HK-2 (cell line): ENCODE data around the gene PMM1.
A peak's percentile ranks its signal among the peaks of the same experiment; 100 is the strongest.

ENCODE experiments used
- DNase-seq: peaks from one replicate; pipeline ENCODE4 v3.0.0-alpha.2; 2018; ENCODE audit not compliant: unreplicated experiment

Gene PMM1

DNA sequence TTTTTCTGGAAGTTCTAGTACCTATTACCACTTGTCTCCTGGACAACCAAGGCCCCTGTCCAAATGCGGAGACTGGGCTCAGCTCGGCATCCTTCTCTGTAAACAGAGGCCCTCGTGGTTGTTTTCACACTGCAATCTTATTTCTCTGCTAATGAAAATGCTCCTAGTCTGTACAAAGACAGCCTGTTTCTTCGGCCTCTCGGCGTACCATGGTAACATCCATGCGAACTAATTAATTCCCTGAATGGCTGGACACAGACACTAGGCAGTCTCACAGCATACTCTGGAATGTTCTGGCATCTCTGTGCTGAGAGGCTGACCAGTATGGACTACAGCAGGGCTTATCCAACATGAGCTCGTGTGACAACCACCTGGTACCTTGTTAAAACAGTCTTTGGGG lies 51.1 kb downstream of the PMM1 start:
- no peak for DNase-seq

DNA sequence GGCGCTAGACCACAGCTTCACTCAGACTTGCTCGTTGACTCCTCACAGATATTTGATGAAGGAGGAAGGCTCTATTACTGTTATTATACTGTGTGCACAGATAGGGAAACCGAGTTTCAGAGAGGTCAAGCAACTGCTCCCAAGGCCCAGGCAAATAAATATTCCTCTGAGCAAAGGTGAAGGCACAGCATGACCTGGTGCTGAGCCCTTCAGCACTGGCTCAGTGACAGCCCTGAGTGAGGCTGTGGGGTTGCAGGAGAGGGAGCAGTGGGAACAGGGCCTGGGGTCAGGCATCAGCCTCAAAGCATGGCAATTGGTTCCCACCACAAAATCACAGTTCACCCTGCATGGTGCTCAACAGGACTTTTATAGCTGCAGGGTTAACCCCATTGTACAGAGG lies 52.4 kb downstream of the PMM1 start:
- DNase-seq, result no peak

DNA sequence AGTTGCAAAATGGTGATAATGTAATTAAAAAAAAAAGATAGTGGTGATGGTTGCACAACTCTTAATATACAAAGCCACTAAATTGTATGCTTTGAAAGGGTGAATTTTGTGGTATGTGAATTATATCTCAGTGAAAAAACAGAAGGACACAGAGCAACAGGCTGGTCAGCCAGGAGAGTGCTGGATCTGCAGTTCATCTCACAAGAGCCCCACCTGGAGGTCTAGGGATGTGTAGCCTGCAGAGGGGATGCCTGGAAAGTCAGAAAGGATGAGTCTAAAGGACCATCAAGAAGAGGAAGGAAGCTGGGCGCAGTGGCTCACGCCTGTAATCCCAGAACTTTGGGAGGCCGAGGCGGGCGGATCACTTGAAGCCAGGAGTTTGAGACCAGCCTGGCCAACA lies 54.4 kb downstream of the PMM1 start:
- DNase-seq, result no peak

DNA sequence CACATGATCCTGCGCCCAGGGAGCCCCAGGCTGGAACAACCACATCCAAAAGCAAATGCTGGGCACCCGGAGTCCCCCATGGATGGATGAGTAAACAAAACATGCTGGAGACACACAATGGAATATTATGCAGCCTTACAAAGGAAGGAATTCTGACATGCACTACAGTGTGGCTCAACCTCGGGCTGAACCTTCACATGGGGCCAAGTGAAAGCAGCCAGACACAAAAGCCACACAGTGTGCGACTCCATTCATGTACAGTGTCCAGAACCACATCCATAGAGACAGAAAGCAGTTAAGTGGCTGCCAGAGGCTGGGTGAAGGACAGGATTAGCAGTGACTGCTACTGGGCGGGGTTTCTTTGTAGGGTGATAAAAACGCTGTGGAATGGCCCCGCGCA lies 55.4 kb downstream of the PMM1 start:
- DNase-seq, result no peak

DNA sequence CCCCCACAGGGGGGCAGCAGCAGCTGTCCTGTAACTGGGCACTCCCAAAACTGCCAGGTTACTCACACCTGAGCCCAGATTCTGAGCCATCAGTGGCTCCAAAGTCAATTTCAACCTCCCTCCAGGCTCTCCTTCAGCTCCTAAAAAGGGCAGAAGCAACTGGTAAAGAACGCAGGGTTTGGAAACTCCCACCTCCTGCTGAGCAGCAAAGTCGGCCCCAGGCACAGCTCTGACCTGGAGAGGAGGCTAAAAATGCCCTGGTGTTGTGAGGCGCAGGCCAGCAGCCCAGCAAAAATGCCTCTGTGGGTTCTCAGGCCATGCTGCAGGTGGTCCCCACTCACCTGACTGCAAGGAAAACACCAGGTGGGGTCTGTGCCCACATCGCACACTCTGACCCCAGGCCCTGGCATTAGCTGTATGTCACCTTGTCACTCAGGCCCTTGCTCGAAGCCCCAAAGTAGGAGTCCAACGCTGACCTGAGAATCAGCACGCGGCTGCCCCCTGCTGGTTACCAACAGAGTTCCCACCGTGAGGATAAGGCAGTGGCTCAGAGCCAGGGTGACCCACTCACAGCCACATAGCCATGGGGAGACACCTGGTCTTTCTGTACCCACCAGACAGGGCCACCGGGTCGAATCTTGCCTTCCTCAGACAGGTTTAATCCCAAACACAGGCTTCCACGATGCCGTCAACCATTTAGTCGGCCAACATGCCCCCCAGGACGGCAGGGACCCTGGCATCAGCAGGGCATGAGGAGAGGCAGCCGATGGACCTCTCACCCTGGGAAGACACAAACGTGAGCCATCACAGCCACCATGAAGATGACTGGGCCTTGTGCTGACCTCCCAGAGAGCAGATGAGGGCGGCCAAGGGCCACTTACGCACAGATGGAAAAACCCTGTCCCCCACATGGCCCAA lies 56.5 kb downstream of the PMM1 start:
- DNase-seq, result peak; percentile 38

DNA sequence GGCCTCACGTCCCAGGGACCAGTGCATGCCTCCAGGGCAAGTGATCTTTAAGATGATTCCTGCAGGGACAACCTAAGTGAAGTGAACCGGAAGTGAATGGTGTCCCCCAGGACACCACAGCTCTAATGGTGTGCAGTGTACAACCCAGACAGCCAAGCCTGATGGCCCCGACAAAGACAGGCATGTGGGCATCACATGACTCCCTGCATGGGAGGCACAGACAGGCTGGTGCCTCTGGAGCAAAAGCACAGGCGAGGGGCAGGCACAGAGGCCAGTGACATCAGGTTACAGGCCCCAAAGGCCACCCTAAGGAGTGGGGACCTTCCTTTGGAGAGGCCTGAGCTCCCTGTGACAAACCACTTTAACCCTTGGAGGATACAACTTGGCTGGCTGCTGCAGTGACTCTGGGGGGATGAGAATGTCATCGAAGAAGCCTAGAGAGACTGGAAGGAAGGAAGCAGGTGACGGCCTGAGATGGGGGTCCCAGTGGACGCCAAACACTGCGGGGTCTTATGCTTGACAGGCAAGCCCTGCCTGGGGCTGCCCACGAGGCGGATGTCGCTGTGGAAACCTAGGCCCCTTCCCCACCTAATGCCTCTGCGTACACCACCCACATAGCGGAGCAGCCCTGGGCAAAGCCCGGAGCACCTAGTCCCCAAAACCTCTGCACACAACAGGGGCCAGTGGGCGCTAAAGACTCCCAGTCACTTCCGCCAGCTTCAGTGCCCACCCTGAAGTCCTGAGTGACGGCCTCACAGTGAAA lies 57.7 kb downstream of the PMM1 start:
- DNase-seq, result no peak

DNA sequence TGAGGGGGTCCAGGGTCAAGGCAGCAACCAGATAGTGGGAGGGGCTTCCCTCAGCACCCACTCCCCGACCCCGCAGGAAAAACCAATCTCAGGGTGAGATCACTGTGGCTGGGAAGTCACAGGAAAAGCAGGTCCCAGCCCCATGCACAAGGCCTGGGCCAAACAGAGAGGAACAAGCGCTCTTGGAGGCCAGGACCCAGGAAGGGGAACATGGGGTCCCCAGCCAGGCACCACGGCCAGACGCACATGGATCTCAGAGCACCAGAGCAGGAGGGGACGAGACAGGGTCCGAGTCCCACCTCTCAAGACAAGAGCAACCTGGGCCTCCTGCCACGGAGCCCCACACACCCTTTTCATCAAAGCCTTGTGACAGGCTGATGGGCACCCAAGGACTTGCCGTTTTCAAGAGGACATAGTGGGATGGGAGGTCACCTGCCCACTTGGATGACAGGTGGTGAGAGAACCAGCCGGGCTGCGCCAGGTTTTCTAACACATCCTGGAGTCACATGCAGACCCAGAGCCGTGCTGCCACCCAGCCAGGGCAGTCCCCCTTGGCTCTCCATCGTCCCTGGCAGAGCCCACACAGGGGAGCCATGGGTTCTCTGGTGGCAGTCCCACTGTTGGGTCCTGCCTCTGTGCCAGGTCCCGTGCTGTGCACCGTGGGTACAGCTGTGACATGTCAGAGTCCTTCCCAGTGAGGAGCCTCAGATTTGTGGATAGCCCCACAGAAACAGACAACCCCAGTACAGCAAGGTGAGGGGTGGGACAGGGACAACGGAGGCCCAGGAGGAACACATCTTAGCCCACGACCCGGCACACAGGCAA lies 58.5 kb downstream of the PMM1 start:
- no peak for DNase-seq

DNA sequence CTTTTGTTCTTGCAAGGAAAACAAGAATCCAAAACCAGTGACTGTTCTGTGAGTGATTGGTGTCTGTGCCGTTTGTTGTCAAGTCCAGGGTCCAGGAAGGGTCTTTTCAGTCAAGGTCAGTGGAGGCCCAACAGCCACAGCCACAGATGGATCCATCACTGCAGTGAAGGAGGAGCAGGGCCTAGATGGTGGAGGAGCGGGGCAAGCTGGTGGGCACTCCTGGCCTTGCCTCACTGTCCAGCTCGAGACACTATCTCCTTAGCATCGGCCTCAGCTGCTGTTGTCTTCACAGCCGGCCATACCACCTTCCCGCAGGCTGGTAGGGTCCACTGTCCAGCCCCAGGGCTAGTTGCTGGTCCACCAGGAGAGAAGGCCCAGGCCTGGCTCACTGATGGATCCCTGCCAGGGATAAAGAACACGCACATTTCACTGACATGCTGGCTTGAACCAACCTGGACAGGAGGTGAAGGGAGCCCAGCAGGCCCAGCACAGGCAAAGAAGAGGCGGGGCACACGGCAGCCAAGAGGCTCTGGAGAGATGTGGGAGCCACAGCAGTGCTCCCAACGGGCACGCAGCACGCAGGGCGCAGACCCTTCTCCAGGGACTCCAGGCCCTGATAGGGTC lies 60.6 kb downstream of the PMM1 start:
- no peak for DNase-seq

DNA sequence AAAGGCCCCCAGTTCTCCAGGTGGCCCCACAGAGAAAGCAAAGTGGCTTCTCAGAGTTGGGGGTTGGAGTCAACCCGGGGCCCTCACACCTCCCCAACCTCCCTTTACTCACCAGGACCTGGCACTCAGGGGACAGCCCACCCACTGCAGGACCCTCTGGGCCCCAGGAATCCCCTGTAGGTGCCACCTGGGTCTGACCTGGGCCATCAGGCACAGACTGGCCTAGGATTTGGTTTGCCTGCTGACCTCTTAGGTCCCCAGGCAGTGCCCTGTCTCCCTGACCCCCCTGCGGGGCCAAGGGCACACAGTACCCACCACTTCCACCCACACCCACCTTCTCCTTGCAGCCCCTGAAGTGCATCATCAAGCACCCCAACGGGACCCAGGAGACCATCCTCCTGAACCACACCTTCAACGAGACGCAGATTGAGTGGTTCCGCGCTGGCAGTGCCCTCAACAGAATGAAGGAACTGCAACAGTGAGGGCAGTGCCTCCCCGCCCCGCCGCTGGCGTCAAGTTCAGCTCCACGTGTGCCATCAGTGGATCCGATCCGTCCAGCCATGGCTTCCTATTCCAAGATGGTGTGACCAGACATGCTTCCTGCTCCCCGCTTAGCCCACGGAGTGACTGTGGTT lies 61.4 kb downstream of the PMM1 start:
- no peak for DNase-seq
